IMR-90 (cell line): Measurements from ENCODE around the gene OR2A1.
"Not testable (repeated sequence)": the region's sequence is repeated elsewhere in the genome, so short reads cannot be mapped to it uniquely, and the experiment has no call there.

ENCODE experiments used
- CTCF ChIP-seq: conservative IDR thresholded peaks from 2 replicates; pipeline ENCODE4 v1.5.1; 2012; ENCODE audit warnings: mild to moderate bottlenecking, low read depth, low read length, improper control_type of control experiment
- FOS ChIP-seq: fragments of 150-350 bp; IDR thresholded peaks from 2 replicates; pipeline ENCODE4 v1.6.1; 2016; ENCODE audit warnings: low read depth, low read length
- MAZ ChIP-seq: IDR thresholded peaks from 2 replicates; pipeline ENCODE4 v1.6.1; 2012; ENCODE audit warnings: low read depth, mild to moderate bottlenecking, low read length, improper control_type of control experiment, moderate library complexity, borderline replicate concordance
- MXI1 ChIP-seq: IDR thresholded peaks from 2 replicates; pipeline ENCODE4 v1.6.1; 2012; ENCODE audit warnings: low read depth, mild to moderate bottlenecking, low read length, moderate library complexity, borderline replicate concordance
- NFE2L2 ChIP-seq: fragments of 150-350 bp; IDR thresholded peaks from 2 replicates; pipeline ENCODE4 v1.6.1; 2016; ENCODE audit warnings: low read depth, mild to moderate bottlenecking, low read length
- POLR2A ChIP-seq: IDR thresholded peaks from 2 replicates; pipeline ENCODE4 v1.6.1; 2012; ENCODE audit warnings: mild to moderate bottlenecking, low read depth, low read length
- RAD21 ChIP-seq: IDR thresholded peaks from 2 replicates; pipeline ENCODE4 v1.6.1; 2012; ENCODE audit warnings: low read length, improper control_type of control experiment
- RFX5 ChIP-seq: IDR thresholded peaks from 2 replicates; pipeline ENCODE4 v1.8.0; 2012; ENCODE audit warnings: low read depth, mild to moderate bottlenecking, low read length, moderate library complexity
- SMC3 ChIP-seq: fragments of 150-350 bp; IDR thresholded peaks from 2 replicates; pipeline ENCODE4 v1.6.1; 2016; ENCODE audit warnings: low read depth, mild to moderate bottlenecking, antibody characterized with exemption, low read length, moderate library complexity
- USF2 ChIP-seq: fragments of 150-350 bp; IDR thresholded peaks from 2 replicates; pipeline ENCODE4 v1.6.1; 2017; ENCODE audit warnings: mild to moderate bottlenecking, antibody characterized with exemption, low read length, low read depth

GRCh38 chr7:144302578-144303303 lies 9.5 kb upstream of the OR2A1 start:
- not testable (repeated sequence) for TF ChIP-seq CTCF, FOS, RFX5, MXI1, USF2, POLR2A, SMC3, NFE2L2, MAZ, RAD21
